BE2C (cell line): ENCODE results near the gene MOB3B.

Experiments
- DNase-seq: peaks from one replicate; pipeline ENCODE4 v3.0.0-alpha.2; 2020
- H3K27me3 ChIP-seq: fragments of 250-450 bp; sonication (Bioruptor Pico); 2 replicates; pipeline ENCODE4 v1.5.1; 2020; ENCODE audit warnings: mild to moderate bottlenecking
- H3K36me3 ChIP-seq: fragments of 250-450 bp; sonication (Bioruptor Pico); 2 replicates; pipeline ENCODE4 v1.5.1; 2020; ENCODE audit warnings: mild to moderate bottlenecking
- H3K4me1 ChIP-seq: fragments of 250-450 bp; sonication (Bioruptor Pico); 2 replicates; pipeline ENCODE4 v1.5.1; 2020
- H3K4me3 ChIP-seq: 2 replicates; pipeline ENCODE4 v1.5.1; 2011; ENCODE audit warnings: low read depth, low read length
- H3K9me3 ChIP-seq: fragments of 250-450 bp; sonication (Bioruptor Pico); 2 replicates; pipeline ENCODE4 v1.5.1; 2020
- TF ChIP-seq, protein P1 (sequence below): IDR thresholded peaks from 2 replicates; pipeline ENCODE4 v1.5.1; 2012; ENCODE audit warnings: mild to moderate bottlenecking, low read depth, low read length

The MOB3B gene

DNA sequence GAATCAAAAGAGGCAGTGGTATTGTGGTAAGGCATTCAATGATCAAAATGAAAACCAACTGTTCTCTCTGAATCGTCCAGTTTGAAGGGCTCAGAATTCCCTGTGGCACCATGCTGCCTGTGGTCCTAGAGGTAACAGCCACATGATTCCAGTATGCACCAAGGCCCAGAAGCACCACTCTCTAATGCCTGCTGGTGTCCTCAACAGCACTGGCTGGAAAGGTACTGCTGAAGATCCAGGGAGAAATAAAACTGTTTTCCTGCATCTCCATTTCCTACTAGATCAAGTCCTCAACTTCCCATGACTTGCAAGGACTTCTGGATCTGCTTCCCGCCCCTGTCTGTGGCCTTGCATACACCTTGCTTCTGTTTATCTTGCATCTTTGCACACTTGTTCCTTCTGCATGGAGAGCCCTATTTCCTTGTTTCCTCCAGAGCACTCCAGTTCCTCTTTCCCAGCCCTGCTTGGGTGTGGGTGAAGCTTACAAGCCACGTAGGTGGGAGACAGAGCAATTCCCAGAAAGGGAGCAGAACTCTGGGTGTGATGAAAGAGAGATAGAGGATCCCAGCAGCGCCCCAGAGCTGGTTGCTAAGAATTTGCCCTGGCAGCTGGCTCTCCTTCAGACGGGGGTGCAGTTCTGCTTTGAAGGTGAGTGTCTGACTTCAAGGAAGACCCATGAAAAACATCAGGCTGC, 191.6 kb downstream of the MOB3B start:
- no peaks in the 10 kb centered on the region for H3K9me3 ChIP-seq
- no peak for DNase-seq
- peaks cover 3% of the 10 kb centered on the region; the same call in 1 of the 2 replicates for H3K4me1 ChIP-seq
- no peaks in the 10 kb centered on the region for H3K27me3 ChIP-seq
- H3K36me3 ChIP-seq: no peaks in the 10 kb centered on the region
- no peak overlapping the region for H3K4me3 ChIP-seq
- TF ChIP-seq, protein P1, sequence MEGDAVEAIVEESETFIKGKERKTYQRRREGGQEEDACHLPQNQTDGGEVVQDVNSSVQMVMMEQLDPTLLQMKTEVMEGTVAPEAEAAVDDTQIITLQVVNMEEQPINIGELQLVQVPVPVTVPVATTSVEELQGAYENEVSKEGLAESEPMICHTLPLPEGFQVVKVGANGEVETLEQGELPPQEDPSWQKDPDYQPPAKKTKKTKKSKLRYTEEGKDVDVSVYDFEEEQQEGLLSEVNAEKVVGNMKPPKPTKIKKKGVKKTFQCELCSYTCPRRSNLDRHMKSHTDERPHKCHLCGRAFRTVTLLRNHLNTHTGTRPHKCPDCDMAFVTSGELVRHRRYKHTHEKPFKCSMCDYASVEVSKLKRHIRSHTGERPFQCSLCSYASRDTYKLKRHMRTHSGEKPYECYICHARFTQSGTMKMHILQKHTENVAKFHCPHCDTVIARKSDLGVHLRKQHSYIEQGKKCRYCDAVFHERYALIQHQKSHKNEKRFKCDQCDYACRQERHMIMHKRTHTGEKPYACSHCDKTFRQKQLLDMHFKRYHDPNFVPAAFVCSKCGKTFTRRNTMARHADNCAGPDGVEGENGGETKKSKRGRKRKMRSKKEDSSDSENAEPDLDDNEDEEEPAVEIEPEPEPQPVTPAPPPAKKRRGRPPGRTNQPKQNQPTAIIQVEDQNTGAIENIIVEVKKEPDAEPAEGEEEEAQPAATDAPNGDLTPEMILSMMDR: no peak

DNA sequence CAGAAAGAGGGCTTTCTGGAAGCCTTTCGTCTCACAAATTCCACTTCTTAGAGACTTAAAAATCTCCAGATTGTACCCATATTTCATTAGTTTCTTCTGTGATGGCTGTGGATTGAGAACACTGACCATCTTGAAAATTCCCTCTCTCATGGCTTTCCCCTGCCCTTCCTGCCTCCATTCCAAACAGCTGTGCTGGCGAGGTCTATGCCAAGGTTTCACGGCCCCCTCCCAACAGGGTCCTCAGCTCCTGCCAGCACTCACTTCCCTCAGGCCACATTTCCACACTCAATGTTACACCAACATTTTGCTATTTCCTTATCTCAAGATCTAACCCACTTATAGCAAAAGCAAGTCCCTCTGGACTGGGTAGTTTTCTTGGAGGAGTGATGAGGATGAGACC, 192.4 kb downstream of the MOB3B start:
- Histone ChIP-seq H3K27me3 (no peaks in the 10 kb centered on the region), H3K4me3 (no peak overlapping the region), H3K4me1 (peaks cover 3% of the 10 kb centered on the region; the same call in 1 of the 2 replicates), H3K9me3 (no peaks in the 10 kb centered on the region), H3K36me3 (no peaks in the 10 kb centered on the region)
- TF ChIP-seq, protein P1: no peak
- DNase-seq: no peak

DNA sequence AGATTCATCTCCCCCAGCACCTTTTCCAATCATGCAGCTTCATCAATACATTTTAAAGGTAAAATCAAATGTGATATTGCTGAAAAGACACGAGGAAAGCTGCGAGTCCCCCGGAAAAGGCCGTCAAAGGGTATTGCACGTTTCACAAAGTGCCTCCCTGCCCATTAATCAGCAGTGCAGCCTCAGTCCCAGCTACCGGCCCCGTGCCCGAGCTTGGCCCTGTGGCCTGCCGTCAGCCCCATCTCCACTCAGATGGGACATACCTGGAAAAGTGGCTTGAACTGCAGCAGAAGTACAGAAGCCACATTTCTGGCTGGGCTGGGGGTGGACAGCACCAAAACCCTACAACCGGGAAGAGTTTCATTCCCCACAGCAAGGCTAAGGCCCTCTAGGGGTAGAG, 192.8 kb downstream of the MOB3B start:
- DNase-seq: no peak
- no peaks in the 10 kb centered on the region for H3K9me3 ChIP-seq
- H3K36me3 ChIP-seq: no peaks in the 10 kb centered on the region
- H3K4me3 ChIP-seq: no peak overlapping the region
- H3K27me3 ChIP-seq: no peaks in the 10 kb centered on the region
- H3K4me1 ChIP-seq: peaks cover 3% of the 10 kb centered on the region; the same call in 1 of the 2 replicates
- TF ChIP-seq, protein P1: no peak

DNA sequence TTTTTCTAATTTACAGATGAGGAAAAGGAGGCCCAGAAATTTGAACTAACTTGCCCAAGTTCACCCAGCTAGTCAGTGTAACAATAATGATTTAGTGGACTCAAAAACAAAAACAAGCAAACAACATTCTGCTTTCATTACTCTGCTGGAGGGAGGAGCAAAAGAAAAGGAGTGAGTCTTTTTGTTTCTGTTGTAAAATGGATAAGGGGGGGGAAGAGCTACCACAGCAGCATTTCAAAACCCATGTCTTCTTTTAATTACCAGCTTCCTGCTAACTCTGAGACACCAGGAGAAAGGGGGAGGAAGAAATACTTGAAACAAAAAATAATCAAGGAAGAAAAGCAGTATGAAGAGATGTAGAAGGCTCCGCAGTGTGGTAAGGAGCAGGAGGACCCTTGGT, 193.5 kb downstream of the MOB3B start:
- Histone ChIP-seq H3K9me3 (no peaks in the 10 kb centered on the region), H3K36me3 (no peaks in the 10 kb centered on the region), H3K4me1 (peaks cover 3% of the 10 kb centered on the region; the same call in 1 of the 2 replicates), H3K4me3 (no peak overlapping the region), H3K27me3 (no peaks in the 10 kb centered on the region)
- TF ChIP-seq, protein P1: no peak
- DNase-seq: no peak

DNA sequence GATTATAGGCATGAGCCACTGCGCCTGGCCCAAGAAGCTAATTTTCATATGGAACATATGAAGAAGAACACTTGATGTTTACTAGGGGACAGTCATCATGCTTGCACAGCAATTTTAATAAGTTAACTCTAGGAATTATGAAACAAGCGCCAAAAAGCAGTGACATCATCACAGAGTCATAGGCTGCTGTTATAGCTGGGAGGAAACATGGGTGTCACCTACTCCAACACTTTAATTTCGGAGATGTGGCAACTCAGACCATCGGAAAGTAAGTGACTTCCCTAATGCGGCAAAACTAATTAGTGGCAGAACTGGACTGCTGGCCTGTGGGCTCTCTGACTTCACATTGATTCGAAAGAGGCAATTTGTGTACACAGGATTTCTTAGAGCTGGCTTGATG, 194.5 kb downstream of the MOB3B start:
- H3K36me3 ChIP-seq: no peaks in the 10 kb centered on the region
- no peak for DNase-seq
- no peak overlapping the region for H3K4me3 ChIP-seq
- H3K9me3 ChIP-seq: no peaks in the 10 kb centered on the region
- H3K27me3 ChIP-seq: no peaks in the 10 kb centered on the region
- peaks cover 3% of the 10 kb centered on the region; the same call in 1 of the 2 replicates for H3K4me1 ChIP-seq
- TF ChIP-seq, protein P1: no peak

DNA sequence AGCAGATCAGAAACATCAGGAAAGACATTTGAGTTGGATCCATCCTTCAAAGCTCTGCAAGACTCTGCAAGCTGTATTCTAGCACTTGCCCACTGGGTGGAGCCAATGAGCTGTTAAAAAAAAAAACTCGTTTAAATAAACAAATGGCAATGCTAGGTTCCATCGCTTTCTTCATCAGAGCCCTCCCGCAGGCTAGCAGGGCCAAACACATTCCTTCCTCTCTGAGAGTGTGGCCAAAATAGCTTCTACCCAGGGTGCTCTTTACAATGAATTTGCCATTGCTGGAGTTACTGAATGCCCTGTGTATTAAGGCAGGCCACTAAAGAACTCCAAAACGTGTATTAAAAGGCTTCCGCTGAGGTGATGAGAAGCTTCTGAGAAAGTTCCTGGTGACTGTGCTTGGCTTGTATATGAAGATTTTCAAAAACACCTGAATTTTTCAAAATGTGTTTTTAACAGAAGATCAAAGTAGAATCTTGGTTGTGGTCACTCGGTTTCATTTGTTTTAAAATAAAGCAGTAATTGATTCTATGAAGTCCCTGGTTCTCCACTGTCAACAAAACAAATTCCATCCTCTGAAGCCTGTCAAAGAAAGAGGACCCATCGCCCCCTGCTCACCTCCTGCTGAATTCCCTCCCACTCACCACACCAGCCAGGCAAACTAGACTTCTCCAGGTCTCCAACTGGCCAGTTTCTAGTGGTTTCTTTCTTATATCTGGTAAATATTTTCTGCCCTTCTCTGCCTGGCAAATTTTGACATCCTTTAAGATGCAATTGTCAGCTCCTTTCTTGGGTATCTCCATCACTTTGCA, 196.2 kb downstream of the MOB3B start:
- H3K27me3 ChIP-seq: no peaks in the 10 kb centered on the region
- no peaks in the 10 kb centered on the region for H3K36me3 ChIP-seq
- peaks cover 3% of the 10 kb centered on the region; the same call in 1 of the 2 replicates for H3K4me1 ChIP-seq
- DNase-seq: peak; percentile 46
- no peaks in the 10 kb centered on the region for H3K9me3 ChIP-seq
- TF ChIP-seq, protein P1: peak; percentile 88
- no peak overlapping the region for H3K4me3 ChIP-seq
